ENCODE results near the gene CYBA.

CYBA gene

GRCh38 chr16:88650749-88651275, at the start of gene CYBA:
Gene CYBA (minus strand): TSS chr16:88651053. CDS start chr16:88651013, 40 bp downstream.
- DNase-seq (ENCODE audit: low spot score), result peak; percentile 90

- DNase-seq (ENCODE audit: low spot score), result no peak
These were observed 49.4 kb upstream of the CYBA start for GRCh38 chr16:88700322-88700635.

- DNase-seq (ENCODE audit: low spot score), result no peak
These were observed 48.3 kb upstream of the CYBA start for GRCh38 chr16:88699180-88699579.

- no peak for DNase-seq (ENCODE audit: low spot score)
These were observed 47.8 kb upstream of the CYBA start for GRCh38 chr16:88698646-88699045.

- DNase-seq (ENCODE audit: low spot score), result no peak
These were observed 47.2 kb upstream of the CYBA start for GRCh38 chr16:88697831-88698615.

- DNase-seq (ENCODE audit: low spot score), result no peak
These were observed 46.4 kb upstream of the CYBA start for GRCh38 chr16:88697116-88697830.

GRCh38 chr16:88696441-88696840, 45.6 kb upstream of the CYBA start:
- no peak for DNase-seq (ENCODE audit: low spot score)

- DNase-seq (ENCODE audit: low spot score), result no peak
These were observed 44.9 kb upstream of the CYBA start for GRCh38 chr16:88695753-88696152.

GRCh38 chr16:88695218-88695617, 44.4 kb upstream of the CYBA start:
- no peak for DNase-seq (ENCODE audit: low spot score)

GRCh38 chr16:88694221-88695087, 43.6 kb upstream of the CYBA start:
- DNase-seq (ENCODE audit: low spot score), result no peak

GRCh38 chr16:88693420-88694177, 42.7 kb upstream of the CYBA start:
- no peak for DNase-seq (ENCODE audit: low spot score)

- DNase-seq (ENCODE audit: low spot score), result no peak
These were observed 42.0 kb upstream of the CYBA start for GRCh38 chr16:88692861-88693260.

- no peak for DNase-seq (ENCODE audit: low spot score)
These were observed 41.2 kb upstream of the CYBA start for GRCh38 chr16:88691924-88692560.

- no peak for DNase-seq (ENCODE audit: low spot score)
These were observed 40.4 kb upstream of the CYBA start for GRCh38 chr16:88691129-88691813.

GRCh38 chr16:88690341-88691128, 39.7 kb upstream of the CYBA start:
- DNase-seq (ENCODE audit: low spot score), result no peak

- DNase-seq (ENCODE audit: low spot score), result no peak
These were observed 37.3 kb upstream of the CYBA start for GRCh38 chr16:88688013-88688778.

GRCh38 chr16:88687676-88688012, 36.8 kb upstream of the CYBA start:
- DNase-seq (ENCODE audit: low spot score), result no peak

- DNase-seq (ENCODE audit: low spot score), result no peak
These were observed 36.4 kb upstream of the CYBA start for GRCh38 chr16:88687254-88687576.

Data from NAMALWA (cell line).